ENCODE results near the gene CXCL6. TPM values are rescaled to one million over a fixed set of nuclear protein-coding genes. Genes with fewer than 3 reads are reported as not detected.
A peak's percentile ranks its signal among the peaks of the same experiment; 100 is the strongest.

CXCL6 gene
- total RNA-seq, 4 donors from 2014 or later = 2.2 TPM; not detected in 3

DNA sequence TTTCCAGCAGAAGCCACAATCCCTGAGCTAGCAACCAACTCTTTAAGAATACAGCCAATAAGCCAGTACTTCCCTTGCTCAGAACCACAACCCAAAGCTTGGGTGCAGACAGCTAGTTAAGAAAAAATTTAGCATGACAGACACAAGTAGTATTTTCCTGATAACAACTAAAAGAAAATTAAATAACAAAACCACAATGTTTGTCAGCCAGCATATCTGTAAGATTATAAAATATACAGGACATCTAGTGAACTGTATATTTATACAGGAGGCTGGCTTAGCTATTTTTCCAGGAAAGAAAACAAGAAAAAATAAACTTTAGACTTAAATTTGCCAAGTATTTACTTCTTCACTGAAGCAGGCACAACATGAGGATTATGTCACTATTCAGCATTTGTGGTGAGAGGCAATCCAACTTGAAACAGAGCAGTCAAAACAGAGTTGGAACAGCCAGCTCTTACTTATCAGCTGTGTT, 23.2 kb downstream of the CXCL6 start:
- DNase-seq (ENCODE audit: low spot score in 2 of 2) = no peak
- no peaks in the 10 kb centered on the region for H3K36me3 ChIP-seq
- no peaks in the 10 kb centered on the region for H3K27me3 ChIP-seq
- H3K4me1 ChIP-seq = peaks cover 0 to 16% (median 0%) of the 10 kb centered on the region in 4 donors
- H3K9me3 ChIP-seq = no peaks in the 10 kb centered on the region
- TF ChIP-seq EP300 (IDR thresholded peaks at IDR 0.05) (no peak), POLR2A (IDR thresholded peaks at IDR 0.05) (no peak)
- TF ChIP-seq, protein P1, sequence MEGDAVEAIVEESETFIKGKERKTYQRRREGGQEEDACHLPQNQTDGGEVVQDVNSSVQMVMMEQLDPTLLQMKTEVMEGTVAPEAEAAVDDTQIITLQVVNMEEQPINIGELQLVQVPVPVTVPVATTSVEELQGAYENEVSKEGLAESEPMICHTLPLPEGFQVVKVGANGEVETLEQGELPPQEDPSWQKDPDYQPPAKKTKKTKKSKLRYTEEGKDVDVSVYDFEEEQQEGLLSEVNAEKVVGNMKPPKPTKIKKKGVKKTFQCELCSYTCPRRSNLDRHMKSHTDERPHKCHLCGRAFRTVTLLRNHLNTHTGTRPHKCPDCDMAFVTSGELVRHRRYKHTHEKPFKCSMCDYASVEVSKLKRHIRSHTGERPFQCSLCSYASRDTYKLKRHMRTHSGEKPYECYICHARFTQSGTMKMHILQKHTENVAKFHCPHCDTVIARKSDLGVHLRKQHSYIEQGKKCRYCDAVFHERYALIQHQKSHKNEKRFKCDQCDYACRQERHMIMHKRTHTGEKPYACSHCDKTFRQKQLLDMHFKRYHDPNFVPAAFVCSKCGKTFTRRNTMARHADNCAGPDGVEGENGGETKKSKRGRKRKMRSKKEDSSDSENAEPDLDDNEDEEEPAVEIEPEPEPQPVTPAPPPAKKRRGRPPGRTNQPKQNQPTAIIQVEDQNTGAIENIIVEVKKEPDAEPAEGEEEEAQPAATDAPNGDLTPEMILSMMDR (IDR thresholded peaks at IDR 0.05) = no peak
- no peak overlapping the region for H3K4me3 ChIP-seq
- H3K27ac ChIP-seq = peak overlapping the region in 2 of 4 donors; percentile 36 to 64

DNA sequence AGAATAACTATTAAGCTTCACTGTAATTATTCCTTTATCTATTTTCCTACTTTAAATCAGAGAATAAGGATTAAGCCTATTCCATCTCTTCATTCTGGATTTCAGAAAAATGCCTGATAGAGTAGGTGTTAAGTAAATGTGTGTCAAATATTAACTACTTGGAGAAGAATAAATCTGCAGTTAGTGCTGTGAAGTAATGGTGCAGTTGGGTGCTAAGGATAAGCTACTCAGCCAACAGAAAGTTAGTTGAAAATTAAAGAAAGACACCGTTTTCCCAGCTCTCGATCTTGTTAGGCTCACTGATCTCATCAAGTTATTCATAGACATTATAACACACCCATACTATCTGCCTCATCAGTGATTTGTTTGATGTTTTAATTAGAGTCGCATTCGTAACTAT, 23.7 kb downstream of the CXCL6 start:
- Histone ChIP-seq H3K4me3 (no peak overlapping the region), H3K9me3 (no peaks in the 10 kb centered on the region), H3K27ac (no peak overlapping the region), H3K27me3 (no peaks in the 10 kb centered on the region), H3K4me1 (peaks cover 0 to 16% (median 0%) of the 10 kb centered on the region in 4 donors), H3K36me3 (no peaks in the 10 kb centered on the region)
- 57 to 59% methylated on average over 4 of the region's 4 CpGs for WGBS, 2 donors
- TF ChIP-seq, protein P1 (IDR thresholded peaks at IDR 0.05) = no peak
- TF ChIP-seq EP300 (IDR thresholded peaks at IDR 0.05) (no peak), POLR2A (IDR thresholded peaks at IDR 0.05) (no peak)
- DNase-seq (ENCODE audit: low spot score in 2 of 2) = no peak

DNA sequence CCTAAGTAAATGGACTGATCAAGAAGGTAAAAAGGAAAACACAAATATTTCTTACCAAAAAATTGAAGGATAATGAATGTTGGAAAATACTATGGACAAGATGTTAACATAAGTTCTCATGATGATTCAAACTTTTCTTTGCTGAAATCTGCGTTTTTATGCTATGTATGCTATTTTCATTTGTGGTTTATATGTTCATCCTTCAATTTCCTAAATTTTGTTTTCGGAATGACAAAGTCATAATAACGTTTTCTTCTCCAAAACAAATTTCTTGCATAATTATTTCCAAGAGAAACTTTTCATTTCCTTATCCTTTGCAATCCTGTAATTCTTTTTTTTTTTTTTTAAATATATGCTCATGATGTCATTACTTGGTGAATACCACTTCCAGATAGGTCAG, 24.4 kb downstream of the CXCL6 start:
- WGBS, 2 donors = 75 to 76% methylated on average over 3 of the region's 3 CpGs
- Histone ChIP-seq H3K27me3 (no peaks in the 10 kb centered on the region), H3K4me1 (peaks cover 0 to 11% (median 0%) of the 10 kb centered on the region in 4 donors), H3K9me3 (no peaks in the 10 kb centered on the region), H3K4me3 (no peak overlapping the region), H3K36me3 (no peaks in the 10 kb centered on the region), H3K27ac (no peak overlapping the region)
- TF ChIP-seq POLR2A (IDR thresholded peaks at IDR 0.05) (no peak), EP300 (IDR thresholded peaks at IDR 0.05) (no peak)
- TF ChIP-seq, protein P1 (IDR thresholded peaks at IDR 0.05) = no peak
- DNase-seq (ENCODE audit: low spot score in 2 of 2) = no peak

DNA sequence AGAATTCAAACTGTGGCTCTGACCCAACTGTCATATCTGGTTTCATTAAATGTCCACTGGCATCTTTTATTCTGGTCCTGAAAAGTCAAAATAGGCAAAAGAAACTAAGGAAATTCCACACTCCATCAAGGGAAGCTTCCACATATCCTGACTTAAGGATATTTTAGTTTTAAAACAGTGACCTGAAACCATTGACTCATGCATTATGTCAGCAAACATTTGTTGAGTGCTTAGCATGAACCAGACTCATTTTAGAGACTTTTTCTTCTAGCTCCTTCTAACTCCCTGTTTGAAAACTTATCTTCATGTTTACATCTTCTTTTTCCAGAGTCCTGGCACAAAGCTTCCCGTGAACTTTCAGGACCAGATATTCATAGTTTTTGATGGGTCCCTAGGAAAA, 25.8 kb downstream of the CXCL6 start:
- H3K36me3 ChIP-seq = no peaks in the 10 kb centered on the region
- H3K27me3 ChIP-seq = no peaks in the 10 kb centered on the region
- H3K4me3 ChIP-seq = no peak overlapping the region
- TF ChIP-seq, protein P1 (IDR thresholded peaks at IDR 0.05) = no peak
- TF ChIP-seq EP300 (IDR thresholded peaks at IDR 0.05) (no peak), POLR2A (IDR thresholded peaks at IDR 0.05) (no peak)
- DNase-seq (ENCODE audit: low spot score in 2 of 2) = no peak
- no peaks in the 10 kb centered on the region for H3K9me3 ChIP-seq
- peaks cover 0 to 8% (median 0%) of the 10 kb centered on the region in 4 donors for H3K4me1 ChIP-seq
- 95 to 97% methylated on average over 1 of the region's 1 CpG for WGBS, 2 donors
- no peak overlapping the region for H3K27ac ChIP-seq

DNA sequence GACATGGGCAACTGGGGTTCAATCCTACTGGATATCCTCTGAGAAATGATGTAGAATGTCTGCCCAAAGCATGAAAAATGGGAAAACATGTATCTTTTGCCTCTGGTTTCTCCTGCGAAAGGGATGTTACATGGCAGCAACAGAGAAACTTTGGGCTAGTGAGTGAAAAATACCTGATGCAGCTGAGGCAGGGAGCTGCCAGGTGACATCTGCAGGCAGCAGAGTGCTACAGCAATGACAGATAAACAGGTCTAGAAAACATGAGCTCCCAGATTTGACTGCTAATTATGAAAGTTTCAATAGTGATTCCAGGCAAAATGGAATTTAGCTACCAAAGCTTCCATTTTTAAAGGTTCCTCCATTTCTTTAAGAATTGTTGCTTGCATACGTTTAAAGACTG, 27.9 kb downstream of the CXCL6 start:
- no peaks in the 10 kb centered on the region for H3K36me3 ChIP-seq
- H3K9me3 ChIP-seq = no peaks in the 10 kb centered on the region
- 70 to 76% methylated on average over 2 of the region's 2 CpGs for WGBS, 2 donors
- H3K27ac ChIP-seq = no peak overlapping the region
- peaks cover 0 to 5% of the 10 kb centered on the region in 2 donors for H3K27me3 ChIP-seq
- H3K4me1 ChIP-seq = peaks cover 0 to 21% (median 0%) of the 10 kb centered on the region in 4 donors
- TF ChIP-seq, protein P1 (IDR thresholded peaks at IDR 0.05) = peak in 1 of 5 experiments; percentile 14
- TF ChIP-seq EP300 (IDR thresholded peaks at IDR 0.05) = no peak
- no peak overlapping the region for H3K4me3 ChIP-seq
- DNase-seq (ENCODE audit: low spot score in 2 of 2) = no peak

All from tibial nerve (tissue), 4 donors.